ENCODE data around the gene KRTAP17-1.

- no peak for TF ChIP-seq CTCF (optimal IDR thresholded peaks at IDR 0.05 in 1 of 3, IDR thresholded peaks at IDR 0.05 in 1 of 3, conservative IDR thresholded peaks at IDR 0.05 in 1 of 3; ENCODE audit: extremely low read depth in 1 of 3, insufficient read depth in 2 of 3, low read length in 3 of 3)
- no peak for TF ChIP-seq EZH2 (IDR thresholded peaks at IDR 0.05; ENCODE audit: low read length)
These were observed 17.6 kb upstream of the KRTAP17-1 start for GRCh38 chr17:41333098-41333497.

Data from keratinocyte (primary cell).